Measurements from ENCODE around the gene RAB7A.

DNA sequence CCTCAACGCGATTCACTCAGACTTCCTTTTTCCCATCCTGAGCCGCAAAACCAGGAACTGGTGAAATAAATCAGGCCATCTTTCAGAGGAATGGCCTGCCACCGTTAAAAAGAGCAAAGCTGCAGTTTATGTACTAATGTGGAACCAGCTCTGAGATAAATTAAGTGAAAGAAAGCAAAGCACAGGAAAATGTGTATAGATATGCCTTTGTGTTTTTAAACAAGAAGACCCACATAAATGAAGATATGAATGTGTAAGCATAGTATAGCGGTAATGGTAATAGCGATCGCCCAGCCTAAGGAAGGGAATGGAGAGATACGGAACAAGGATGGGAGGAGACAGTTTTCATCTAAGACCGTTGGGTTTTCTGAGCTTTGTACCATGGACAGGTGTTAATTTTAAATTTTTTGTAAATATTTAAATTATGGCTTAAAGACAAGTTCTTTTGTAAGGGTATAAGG lies 44.6 kb upstream of the RAB7A start:
- TF ChIP-seq CTCF (IDR thresholded peaks at IDR 0.05): no peak
- TF ChIP-seq POLR2A (IDR thresholded peaks at IDR 0.05): no peak

Data from thyroid gland (tissue), 4 donors.